HepG2 (cell line): ENCODE data around the gene TTLL8. TPM values are rescaled to one million over a fixed set of nuclear protein-coding genes. Genes with fewer than 3 reads are reported as not detected.
A peak's percentile ranks its signal among the peaks of the same experiment; 100 is the strongest.

Experiments
- ATAC-seq: fragments of 200-7000 bp; cut with Tn5 transposase; 3 replicates; pipeline ENCODE4 v1.9.1; 2020; ENCODE audit warnings: mild to moderate bottlenecking, moderate library complexity
- BruUV-seq: library from RNA; stranded (reverse); fragments of 400-500 nt; replicated peaks from 2 replicates; lab custom pipeline; 2021; lab: Mats Ljungman, UMichigan
- CTCF ChIA-PET: fragments of 300-600 bp; formaldehyde crosslinking; extraction: SDS; loops from one replicate; lab custom pipeline; 2021; ENCODE audit warnings: low total read pairs, inconsistent platforms, low intra/inter-chr PET ratio; lab: Yijun Ruan, JAX
- POLR2A ChIA-PET: fragments of 350-600 bp; sonication (Branson Sonifier 250); formaldehyde crosslinking; loops from one replicate; lab custom pipeline; 2020; ENCODE audit warnings: antibody characterized with exemption, inconsistent platforms; lab: Yijun Ruan, JAX
- DNase-seq: peaks from one replicate; pipeline ENCODE4 v3.0.0-alpha.2; 2015; ENCODE audit warnings: low spot score
- FAIRE-seq: peaks from 3 replicates; lab custom pipeline; 2011; peaks lifted over from hg19 to GRCh38; lab: Jason Lieb, UNC
- H2AFZ ChIP-seq: one replicate; pipeline ENCODE4 v1.6.1; 2011; ENCODE audit warnings: low read length, inconsistent platforms
- H3K27ac ChIP-seq: fragments of 300-600 bp; 3 replicates; pipeline ENCODE4 v1.8.0; 2011; ENCODE audit warnings: mixed run types, mild to moderate bottlenecking, mixed read lengths, low read length, inconsistent platforms; ENCODE audit not compliant: insufficient read depth; ENCODE audit errors: extremely low read length
- H3K27me3 ChIP-seq, 2 experiments: fragments of 200-600 bp in 1 of 2; 2 replicates in 1 of 2; 3 replicates in 1 of 2; pipeline versions ENCODE4 v1.6.0 to v1.8.0; 2011; ENCODE audit warnings: low read length in 2 of 2, mild to moderate bottlenecking in 2 of 2, moderate library complexity in 2 of 2, inconsistent platforms in 1 of 2; ENCODE audit not compliant: insufficient read depth in 2 of 2, control insufficient read depth in 1 of 2
- H3K36me3 ChIP-seq, 2 experiments: fragments of 200-600 bp in 1 of 2; replicated peaks in 1 of 2; 2 replicates in 1 of 2; 3 replicates in 1 of 2; pipeline versions ENCODE4 v1.5.1 to v1.8.0; 2011; ENCODE audit warnings: low read length in 2 of 2, inconsistent platforms in 1 of 2; ENCODE audit not compliant: insufficient read depth in 2 of 2, control insufficient read depth in 1 of 2
- H3K4me1 ChIP-seq: 2 replicates; pipeline ENCODE4 v1.5.1; 2012; ENCODE audit warnings: low read length, inconsistent platforms; ENCODE audit not compliant: insufficient read depth
- H3K4me2 ChIP-seq: 2 replicates; pipeline ENCODE4 v1.6.0; 2011; ENCODE audit warnings: low read depth, low read length, inconsistent platforms
- H3K4me3 ChIP-seq, 3 experiments: fragments of 200-600 bp in 1 of 3; sonication (generic), shearing (Covaris generic) in 1 of 3; replicated peaks in 1 of 3; 2 replicates each; pipeline ENCODE4 v1.5.1; 2011 to 2016; ENCODE audit warnings: low read length in 3 of 3, inconsistent platforms in 2 of 3, low read depth in 2 of 3, mild to moderate bottlenecking in 2 of 3, control low read depth in 1 of 3, mixed read lengths in 1 of 3; ENCODE audit not compliant: insufficient read depth in 1 of 3
- H3K79me2 ChIP-seq: one replicate; pipeline ENCODE4 v1.6.1; 2011; ENCODE audit warnings: low read length, inconsistent platforms; ENCODE audit not compliant: insufficient read depth
- H3K9ac ChIP-seq: 2 replicates; pipeline ENCODE4 v1.6.0; 2011; ENCODE audit warnings: mild to moderate bottlenecking, low read depth, low read length, inconsistent platforms; ENCODE audit not compliant: insufficient read depth
- H3K9me3 ChIP-seq: 2 replicates; pipeline ENCODE4 v1.5.1; 2012; ENCODE audit warnings: mild to moderate bottlenecking, low read length
- H4K20me1 ChIP-seq: 2 replicates; pipeline ENCODE4 v1.6.0; 2011; ENCODE audit warnings: inconsistent platforms, mild to moderate bottlenecking, low read length, moderate library complexity; ENCODE audit not compliant: insufficient read depth
- DRAP1 ChIP-seq: IDR thresholded peaks from 2 replicates; pipeline ENCODE4 v1.6.1; 2016; ENCODE audit warnings: missing genetic modification reagents, missing compliant biosample characterization
- HOMEZ ChIP-seq: IDR thresholded peaks from 2 replicates; pipeline ENCODE4 v1.6.1; 2016; ENCODE audit warnings: low read depth
- NFYC ChIP-seq: IDR thresholded peaks from 2 replicates; pipeline ENCODE4 v1.6.1; 2016; ENCODE audit warnings: missing genetic modification reagents, missing compliant biosample characterization
- RNF219 ChIP-seq: sonication (generic); formaldehyde crosslinking; IDR thresholded peaks from 2 replicates; pipeline ENCODE4 v1.5.0; 2020; ENCODE audit warnings: mild to moderate bottlenecking, missing genetic modification reagents
- SETDB1 ChIP-seq: sonication (generic); formaldehyde crosslinking; IDR thresholded peaks from 2 replicates; pipeline ENCODE4 v1.5.1; 2020; ENCODE audit warnings: missing genetic modification reagents, mild to moderate bottlenecking, borderline replicate concordance
- SNAI1 ChIP-seq: sonication (generic); formaldehyde crosslinking; IDR thresholded peaks from 2 replicates; pipeline ENCODE4 v1.5.0; 2020; ENCODE audit warnings: mild to moderate bottlenecking, missing genetic modification reagents, borderline replicate concordance
- UBTF ChIP-seq: sonication (generic); formaldehyde crosslinking; IDR thresholded peaks from 2 replicates; pipeline ENCODE4 v1.4.0; 2020; ENCODE audit warnings: mild to moderate bottlenecking, missing genetic modification reagents
- ZNF180 ChIP-seq: sonication (generic); formaldehyde crosslinking; IDR thresholded peaks from 2 replicates; pipeline ENCODE4 v1.4.0; 2020; ENCODE audit warnings: low read depth, missing genetic modification reagents, borderline replicate concordance
- ZNF564 ChIP-seq: sonication (generic); formaldehyde crosslinking; IDR thresholded peaks from 2 replicates; pipeline ENCODE4 v1.8.1; 2023; ENCODE audit warnings: mild to moderate bottlenecking, missing genetic modification reagents
- WGBS: methylation state at CpG from one replicate; pipeline ENCODE4 v1.1.6; 2017; ENCODE audit warnings: low lambda C conversion rate; 5-methylcytosine and 5-hydroxymethylcytosine counted together
- in situ Hi-C: cut with HindIII; loops from 2 replicates; pipeline ENCODE4 v1.10.0; 2017; ENCODE audit warnings: low pct_unique_long_range_greater_than_20kb; ENCODE audit not compliant: extremely low pct_ligation_motif_present
- intact Hi-C: fragments of 100-400 bp; cut with micrococcal nuclease; formaldehyde crosslinking; loops from one replicate; pipeline ENCODE4 v1.10.0; 2022; ENCODE audit not compliant: unreplicated experiment
- polyA plus RNA-seq, 8 experiments: library from polyadenylated mRNA; depleted of rRNA in 3 of 8; stranded (reverse) in 7 of 8; unstranded in 1 of 8; fragments of >200 nt; fragmentation: Illumina TruSeq in 4 of 8; extraction: Trizol in 4 of 8; gene quantifications; 2 replicates each; pipeline versions ENCODE4 v1.2.1 to v1.2.3, GENCODE V29; 2011 to 2016; ENCODE audit warnings: low read depth in 4 of 8, missing spikeins in 1 of 8, mixed read lengths in 1 of 8; ENCODE audit not compliant: insufficient read depth in 1 of 8
- total RNA-seq, 5 experiments: library from RNA; depleted of rRNA; stranded (reverse); fragments of >200 nt; fragmentation: Illumina TruSeq; extraction: Trizol; gene quantifications; 2 replicates each; pipeline ENCODE4 v1.2.3, GENCODE V29; 2016; ENCODE audit warnings: low read depth in 1 of 5
- TF ChIP-seq, protein P1 (sequence below): sonication (generic); formaldehyde crosslinking; IDR thresholded peaks from 2 replicates; pipeline ENCODE4 v1.4.0; 2020; ENCODE audit warnings: missing genetic modification reagents

Gene TTLL8
- total and polyA plus RNA-seq, 2 of the 13 experiments (the other 11 are each of a cell fraction or from before 2014, with no cell fraction given), result not detected

DNA sequence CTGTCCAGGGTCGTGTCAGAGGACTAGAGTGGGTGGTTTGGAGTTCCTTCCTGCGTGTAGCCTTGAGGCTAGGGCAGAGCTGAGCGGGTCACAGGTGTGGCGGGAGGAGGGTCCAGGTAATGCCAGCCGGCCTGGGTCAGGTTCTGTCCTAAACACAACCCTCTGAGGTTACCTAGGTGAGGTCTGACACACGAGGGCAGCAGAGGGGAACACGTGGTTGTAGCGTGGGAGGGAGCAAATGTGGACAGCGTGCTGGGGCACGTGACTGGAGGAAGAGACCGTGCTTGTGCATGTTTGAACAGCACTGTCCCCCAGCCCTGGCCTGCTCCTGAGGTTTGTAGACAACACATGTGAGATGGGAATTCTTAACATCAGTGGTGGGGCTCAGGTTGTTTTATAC is 44.8 kb upstream of the TTLL8 start:
- DNase-seq (peak; percentile 31), FAIRE-seq (no peak), ATAC-seq (peak; percentile 61; the same call in 2 of the 3 replicates)
- no peaks in the 10 kb centered on the region for H3K36me3 ChIP-seq
- no peak overlapping the region for H3K4me2 ChIP-seq
- no peaks in the 10 kb centered on the region for H3K79me2 ChIP-seq
- intact Hi-C loops, result loop anchor here (5.0 kb wide), 1 partner anchor 44 kb away; no protein-coding TSS in a partner anchor
- 29% methylated on average over 9 of the region's 11 CpGs for WGBS
- no TSS peak for BruUV-seq
- ChIA-PET POLR2A (no interaction called here), CTCF (no interaction called here)
- H3K4me1 ChIP-seq, result peaks cover 7% of the 10 kb centered on the region; the same call in 1 of the 2 replicates
- no peak overlapping the region for H3K9ac ChIP-seq
- peaks cover 3 to 14% of the 10 kb centered on the region in 2 experiments; a peak in 4 of 5 replicates for H3K27me3 ChIP-seq
- in situ Hi-C loops, result no loop called here
- no peaks in the 10 kb centered on the region for H4K20me1 ChIP-seq
- H3K27ac ChIP-seq, result no peak overlapping the region
- H3K4me3 ChIP-seq, result no peak overlapping the region
- no peaks in the 10 kb centered on the region for H3K9me3 ChIP-seq
- no peak overlapping the region for H2AFZ ChIP-seq
- TF ChIP-seq UBTF (CRISPR knock-in tag), result 0 out of 2 replicates have a peak, but pooled peaks have one; percentile 20
- TF ChIP-seq ZNF564 (CRISPR knock-in tag), result 0 out of 2 replicates have a peak, but pooled peaks have one; percentile 64
- TF ChIP-seq HOMEZ (CRISPR knock-in tag), result no peak
- TF ChIP-seq SETDB1 (CRISPR knock-in tag), result no peak
- TF ChIP-seq DRAP1, result peak; percentile 15; the same call in 1 of the 2 replicates
- TF ChIP-seq ZNF180 (CRISPR knock-in tag), result no peak
- no peak for TF ChIP-seq SNAI1 (CRISPR knock-in tag)
- TF ChIP-seq, protein P1, sequence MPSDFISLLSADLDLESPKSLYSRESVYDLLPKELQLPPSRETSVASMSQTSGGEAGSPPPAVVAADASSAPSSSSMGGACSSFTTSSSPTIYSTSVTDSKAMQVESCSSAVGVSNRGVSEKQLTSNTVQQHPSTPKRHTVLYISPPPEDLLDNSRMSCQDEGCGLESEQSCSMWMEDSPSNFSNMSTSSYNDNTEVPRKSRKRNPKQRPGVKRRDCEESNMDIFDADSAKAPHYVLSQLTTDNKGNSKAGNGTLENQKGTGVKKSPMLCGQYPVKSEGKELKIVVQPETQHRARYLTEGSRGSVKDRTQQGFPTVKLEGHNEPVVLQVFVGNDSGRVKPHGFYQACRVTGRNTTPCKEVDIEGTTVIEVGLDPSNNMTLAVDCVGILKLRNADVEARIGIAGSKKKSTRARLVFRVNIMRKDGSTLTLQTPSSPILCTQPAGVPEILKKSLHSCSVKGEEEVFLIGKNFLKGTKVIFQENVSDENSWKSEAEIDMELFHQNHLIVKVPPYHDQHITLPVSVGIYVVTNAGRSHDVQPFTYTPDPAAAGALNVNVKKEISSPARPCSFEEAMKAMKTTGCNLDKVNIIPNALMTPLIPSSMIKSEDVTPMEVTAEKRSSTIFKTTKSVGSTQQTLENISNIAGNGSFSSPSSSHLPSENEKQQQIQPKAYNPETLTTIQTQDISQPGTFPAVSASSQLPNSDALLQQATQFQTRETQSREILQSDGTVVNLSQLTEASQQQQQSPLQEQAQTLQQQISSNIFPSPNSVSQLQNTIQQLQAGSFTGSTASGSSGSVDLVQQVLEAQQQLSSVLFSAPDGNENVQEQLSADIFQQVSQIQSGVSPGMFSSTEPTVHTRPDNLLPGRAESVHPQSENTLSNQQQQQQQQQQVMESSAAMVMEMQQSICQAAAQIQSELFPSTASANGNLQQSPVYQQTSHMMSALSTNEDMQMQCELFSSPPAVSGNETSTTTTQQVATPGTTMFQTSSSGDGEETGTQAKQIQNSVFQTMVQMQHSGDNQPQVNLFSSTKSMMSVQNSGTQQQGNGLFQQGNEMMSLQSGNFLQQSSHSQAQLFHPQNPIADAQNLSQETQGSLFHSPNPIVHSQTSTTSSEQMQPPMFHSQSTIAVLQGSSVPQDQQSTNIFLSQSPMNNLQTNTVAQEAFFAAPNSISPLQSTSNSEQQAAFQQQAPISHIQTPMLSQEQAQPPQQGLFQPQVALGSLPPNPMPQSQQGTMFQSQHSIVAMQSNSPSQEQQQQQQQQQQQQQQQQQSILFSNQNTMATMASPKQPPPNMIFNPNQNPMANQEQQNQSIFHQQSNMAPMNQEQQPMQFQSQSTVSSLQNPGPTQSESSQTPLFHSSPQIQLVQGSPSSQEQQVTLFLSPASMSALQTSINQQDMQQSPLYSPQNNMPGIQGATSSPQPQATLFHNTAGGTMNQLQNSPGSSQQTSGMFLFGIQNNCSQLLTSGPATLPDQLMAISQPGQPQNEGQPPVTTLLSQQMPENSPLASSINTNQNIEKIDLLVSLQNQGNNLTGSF (CRISPR knock-in tag), result peak; percentile 71; the same call in 1 of the 2 replicates
- no peak for TF ChIP-seq RNF219 (CRISPR knock-in tag)
- no peak for TF ChIP-seq NFYC
